Spinal cord (tissue), 10 donors: ENCODE results near the gene RMDN2. TPM values are rescaled to one million over a fixed set of nuclear protein-coding genes. Genes with fewer than 3 reads are reported as not detected.
A peak's percentile ranks its signal among the peaks of the same experiment; 100 is the strongest.

Experiments
- DNase-seq, 6 donors: peaks; one replicate each; pipeline versions ENCODE4 v3.0.0 to v3.0.0-alpha.2; 2013 to 2015; ENCODE audit warnings: low spot score in 6 of 6, low read depth in 4 of 6
- H3K27ac ChIP-seq: one replicate; pipeline ENCODE4 v1.5.1; 2013; ENCODE audit warnings: low read depth, low read length, control low read depth
- H3K27me3 ChIP-seq: one replicate; pipeline ENCODE4 v1.6.1; 2013; ENCODE audit warnings: low read length; ENCODE audit not compliant: control insufficient read depth, insufficient read depth
- H3K36me3 ChIP-seq: one replicate; pipeline ENCODE4 v1.6.1; 2013; ENCODE audit warnings: low read length; ENCODE audit not compliant: control insufficient read depth, insufficient read depth
- H3K4me1 ChIP-seq: one replicate; pipeline ENCODE4 v1.6.1; 2013; ENCODE audit warnings: low read length; ENCODE audit not compliant: control insufficient read depth, insufficient read depth
- H3K4me3 ChIP-seq: one replicate; pipeline ENCODE4 v1.5.1; 2013; ENCODE audit warnings: low read depth, low read length, control low read depth
- H3K9me3 ChIP-seq: one replicate; pipeline ENCODE4 v1.6.1; 2013; ENCODE audit warnings: low read length; ENCODE audit not compliant: control insufficient read depth, insufficient read depth
- WGBS: methylation state at CpG from one replicate; pipeline ENCODE4 v1.1.5; 2013; ENCODE audit warnings: missing lambda C conversion rate; ENCODE audit not compliant: insufficient coverage; 5-methylcytosine and 5-hydroxymethylcytosine counted together
- polyA plus RNA-seq, 2 donors: library from polyadenylated mRNA; unstranded; fragments of 120-200 nt; gene quantifications; one replicate each; pipeline ENCODE4 v1.2.1, GENCODE V29; 2013; ENCODE audit not compliant: insufficient read length in 2 of 2
- total RNA-seq, 2 donors: library from RNA; depleted of rRNA in 1 of 2; stranded (reverse); fragments of 120-200 nt in 1 of 2; fragments of >200 nt in 1 of 2; gene quantifications; one replicate each; pipeline versions ENCODE4 v1.2.3 to v1.2.4, GENCODE V29; 2013 to 2014
- donor health status: healthy.

The RMDN2 gene
- total and polyA plus RNA-seq, 4 donors: 5.4 to 16.7 (median 11.4) TPM

DNA sequence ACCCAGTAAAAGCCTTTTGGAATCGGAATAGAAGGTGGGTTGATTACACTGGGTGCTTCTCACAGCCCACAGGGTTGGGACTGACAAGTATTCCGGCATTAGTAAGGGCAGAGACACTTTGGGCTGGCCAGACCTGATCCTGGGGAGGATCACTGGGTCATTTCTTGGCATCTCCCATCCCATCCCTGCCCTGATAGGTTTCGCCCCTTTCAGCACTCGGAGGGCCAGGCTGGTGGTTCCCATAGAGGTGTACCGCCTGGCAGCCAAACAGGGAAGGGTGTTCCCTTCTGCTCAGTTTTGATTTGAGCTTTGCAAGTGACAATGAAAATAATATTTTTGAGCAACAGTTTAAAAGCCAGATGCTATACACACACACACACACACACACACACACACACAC lies 113.6 kb downstream of the RMDN2 start:
- Histone ChIP-seq H3K36me3 (no peaks in the 10 kb centered on the region), H3K27me3 (peaks cover 3% of the 10 kb centered on the region), H3K27ac (no peak overlapping the region), H3K4me1 (peaks cover 12% of the 10 kb centered on the region), H3K4me3 (peak overlapping the region; percentile 43), H3K9me3 (no peaks in the 10 kb centered on the region)
- DNase-seq: no peak
- WGBS: 80% methylated on average over 2 of the region's 5 CpGs

DNA sequence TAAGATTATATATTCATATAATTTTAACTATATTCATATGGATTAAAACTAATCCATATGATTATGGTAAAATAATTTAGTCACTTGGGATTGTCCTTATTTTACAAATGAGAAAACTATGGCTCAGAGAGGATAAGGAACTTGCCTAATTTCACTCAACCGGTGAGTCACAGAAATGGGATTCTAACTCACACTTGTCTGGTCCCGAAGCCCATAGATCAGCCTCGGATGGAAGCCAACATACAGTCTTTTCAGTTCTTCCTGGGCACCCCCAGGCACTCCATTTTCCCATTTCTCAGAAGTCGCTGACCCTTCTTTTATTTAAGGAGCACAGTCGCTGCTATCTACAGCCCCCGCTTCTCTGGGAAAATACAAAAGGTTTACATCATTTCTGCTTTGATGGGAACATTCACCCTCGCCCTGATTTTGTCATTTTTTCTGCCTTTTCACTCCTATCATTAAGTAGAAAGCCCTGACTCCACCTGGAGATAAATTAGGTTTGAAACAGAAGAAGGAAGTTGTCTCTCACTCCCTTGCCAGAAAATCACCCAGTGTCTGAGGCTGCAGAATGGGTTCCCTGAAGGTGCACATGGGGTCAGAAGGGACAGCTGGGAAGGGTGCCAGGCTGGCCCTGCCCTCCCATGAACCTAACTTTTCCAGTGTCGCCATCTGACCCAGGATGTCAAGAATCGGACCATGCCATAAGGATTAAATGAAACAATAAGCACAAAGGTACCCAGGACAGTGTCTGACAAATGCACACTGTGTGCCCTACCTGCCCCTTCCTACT lies 114.2 kb downstream of the RMDN2 start:
- H3K27me3 ChIP-seq: peaks cover 3% of the 10 kb centered on the region
- 50% methylated on average over 6 of the region's 9 CpGs for WGBS
- peak in 1 of 6 donors; percentile 8 for DNase-seq
- no peak overlapping the region for H3K4me3 ChIP-seq
- H3K4me1 ChIP-seq: peaks cover 12% of the 10 kb centered on the region
- no peaks in the 10 kb centered on the region for H3K36me3 ChIP-seq
- no peak overlapping the region for H3K27ac ChIP-seq
- H3K9me3 ChIP-seq: no peaks in the 10 kb centered on the region

DNA sequence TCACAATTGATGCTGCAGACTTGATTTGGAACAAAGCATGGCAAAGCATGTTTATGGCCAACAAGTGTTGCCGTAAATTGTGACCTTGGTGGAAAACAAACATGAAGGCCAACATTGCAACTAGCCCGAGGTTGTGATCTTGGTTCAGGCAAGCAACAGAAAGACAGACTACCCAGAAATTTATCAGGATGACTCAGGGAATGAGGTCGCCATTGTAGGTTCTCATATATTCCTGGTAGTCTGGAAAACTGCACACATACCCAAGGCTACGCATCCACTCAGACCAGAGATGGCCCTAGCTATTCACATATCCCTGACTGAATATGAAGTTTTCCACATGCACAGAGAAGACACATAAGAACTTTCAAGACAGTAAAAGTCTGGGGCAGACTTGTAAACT lies 120.7 kb downstream of the RMDN2 start:
- Histone ChIP-seq H3K27ac (no peak overlapping the region), H3K27me3 (no peaks in the 10 kb centered on the region), H3K9me3 (no peaks in the 10 kb centered on the region), H3K4me3 (no peak overlapping the region), H3K4me1 (no peaks in the 10 kb centered on the region), H3K36me3 (no peaks in the 10 kb centered on the region)
- 44% methylated on average over 2 of the region's 4 CpGs for WGBS
- DNase-seq: no peak

DNA sequence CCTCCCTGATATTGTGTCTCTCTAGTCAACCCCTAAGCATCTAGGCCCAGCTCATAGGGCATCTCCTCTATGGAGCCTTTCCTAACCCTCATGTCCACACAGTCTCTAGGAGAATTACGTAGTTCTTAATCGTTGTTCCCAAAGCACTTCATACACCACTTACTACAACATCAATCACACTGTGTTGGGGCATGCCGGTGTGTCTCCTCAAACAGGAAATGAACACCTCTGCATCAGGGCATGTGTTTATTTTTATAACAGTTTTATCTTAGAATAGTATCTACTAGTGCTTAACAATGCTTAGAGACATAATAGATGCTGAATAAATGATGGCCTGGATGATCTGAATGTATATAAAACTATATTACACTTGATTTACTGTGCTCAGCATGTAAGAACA lies 131.1 kb downstream of the RMDN2 start:
- Histone ChIP-seq H3K4me3 (no peak overlapping the region), H3K9me3 (no peaks in the 10 kb centered on the region), H3K27ac (no peak overlapping the region), H3K4me1 (no peaks in the 10 kb centered on the region), H3K36me3 (no peaks in the 10 kb centered on the region), H3K27me3 (no peaks in the 10 kb centered on the region)
- 90% methylated on average over 2 of the region's 3 CpGs for WGBS
- no peak for DNase-seq

DNA sequence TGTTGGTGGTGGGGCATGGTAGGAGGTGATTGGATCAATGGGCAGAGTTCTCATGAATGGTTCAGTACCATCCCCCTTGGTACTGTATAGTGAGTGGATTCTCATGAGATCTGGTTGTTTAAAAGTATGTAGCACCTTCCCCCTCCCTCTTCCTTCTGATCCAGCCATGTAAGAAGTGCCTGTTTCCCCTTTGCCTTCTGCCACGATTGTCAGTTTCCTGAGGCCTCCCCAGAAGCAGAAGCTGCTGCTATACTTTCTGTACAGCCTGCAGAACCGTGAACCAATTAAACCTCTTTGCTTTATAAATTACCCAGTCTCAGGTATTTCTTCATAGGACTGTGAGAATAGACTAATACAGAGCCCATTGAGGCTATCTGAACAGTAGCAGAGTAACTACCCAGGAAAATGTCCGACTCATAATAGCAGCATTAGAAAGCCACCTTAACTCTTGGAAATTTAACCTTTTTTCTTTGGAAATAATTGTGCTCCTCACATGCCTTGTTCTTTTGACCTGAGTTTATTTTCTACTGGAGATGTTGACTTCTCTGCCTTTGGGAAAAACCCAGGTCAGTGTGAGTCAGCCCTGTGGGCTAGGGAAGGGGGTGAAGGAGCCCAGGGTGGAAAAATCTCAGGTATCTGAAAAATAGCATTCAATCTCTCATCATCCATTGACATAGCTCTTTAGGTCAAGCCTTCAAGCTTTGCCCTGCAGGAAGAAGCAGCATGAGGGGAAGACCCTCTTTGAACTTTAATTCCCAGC lies 132.7 kb downstream of the RMDN2 start:
- WGBS: 100% methylated on average over 2 of the region's 3 CpGs
- Histone ChIP-seq H3K36me3 (no peaks in the 10 kb centered on the region), H3K4me1 (no peaks in the 10 kb centered on the region), H3K4me3 (no peak overlapping the region), H3K27ac (no peak overlapping the region), H3K27me3 (no peaks in the 10 kb centered on the region), H3K9me3 (no peaks in the 10 kb centered on the region)
- DNase-seq: no peak

DNA sequence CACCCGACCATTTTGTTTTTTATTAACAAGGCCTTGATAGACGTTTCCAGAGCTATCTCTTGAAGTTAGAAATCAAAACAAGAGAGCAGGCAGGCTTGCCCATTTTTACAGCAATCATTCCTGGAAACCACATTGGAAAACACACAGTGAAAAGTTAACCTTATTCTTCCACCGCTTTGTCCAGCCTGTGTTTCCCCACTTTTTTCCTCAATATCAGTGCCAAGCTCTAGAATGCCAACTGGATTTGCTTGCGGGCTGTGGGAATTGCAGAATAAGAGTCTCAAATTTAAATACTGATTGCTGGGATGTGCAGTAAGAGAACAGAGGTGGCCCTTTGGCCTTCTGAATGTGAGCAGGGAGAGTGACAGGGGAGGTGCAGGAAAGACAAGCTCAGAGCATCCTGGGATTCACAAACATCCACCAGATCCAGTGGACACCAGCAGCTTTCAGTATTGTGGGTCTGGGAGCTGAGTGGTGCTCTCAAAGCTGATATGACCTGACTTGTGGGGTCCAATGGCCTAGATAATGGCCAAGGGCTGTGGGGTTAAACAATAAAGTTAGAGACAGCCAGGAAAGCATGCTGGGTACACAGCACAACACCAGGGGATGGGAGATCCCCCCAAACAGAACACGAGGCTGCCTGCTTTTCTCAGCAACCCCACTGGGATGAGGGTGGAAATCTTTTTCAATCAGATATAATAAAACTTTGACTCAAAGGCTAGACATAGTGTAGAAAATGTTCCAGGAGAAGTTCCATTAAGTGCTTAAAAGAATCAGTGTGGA lies 135.3 kb downstream of the RMDN2 start:
- WGBS: 93% methylated on average over 3 of the region's 5 CpGs
- no peaks in the 10 kb centered on the region for H3K9me3 ChIP-seq
- no peak overlapping the region for H3K4me3 ChIP-seq
- H3K36me3 ChIP-seq: no peaks in the 10 kb centered on the region
- no peak for DNase-seq
- no peaks in the 10 kb centered on the region for H3K27me3 ChIP-seq
- H3K27ac ChIP-seq: no peak overlapping the region
- no peaks in the 10 kb centered on the region for H3K4me1 ChIP-seq

DNA sequence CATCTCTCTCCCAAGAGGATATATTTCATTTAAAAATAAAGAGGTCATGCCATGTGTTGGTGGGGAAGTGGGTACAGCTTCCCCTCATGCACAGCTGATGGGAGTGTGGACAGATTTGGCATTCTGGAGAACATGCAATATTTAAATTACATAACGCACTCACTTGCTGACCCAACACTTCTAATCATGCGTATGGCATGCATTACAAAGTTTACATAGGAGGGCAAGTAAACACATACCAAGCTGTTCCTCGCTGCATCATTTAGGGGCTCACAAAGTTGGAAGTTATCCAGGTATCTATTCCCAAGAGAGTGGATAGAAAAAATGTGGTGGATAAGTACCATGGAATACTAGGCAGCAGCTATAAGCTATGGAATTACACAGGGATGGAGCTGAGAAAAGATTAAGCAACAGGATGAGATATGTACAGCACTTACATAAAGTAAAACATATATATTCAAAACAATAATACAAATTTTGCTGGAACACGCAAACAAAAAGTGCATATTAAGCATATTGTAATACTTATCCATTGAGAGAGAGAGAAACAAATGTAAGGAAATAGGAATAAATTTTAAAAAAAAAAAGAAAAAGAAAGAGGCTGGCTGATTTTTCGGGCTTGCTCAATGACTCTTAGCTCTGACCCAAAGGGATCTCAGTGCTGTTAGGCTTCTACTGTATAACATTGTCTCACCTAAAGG lies 139.9 kb downstream of the RMDN2 start:
- 95% methylated on average over 2 of the region's 5 CpGs for WGBS
- no peaks in the 10 kb centered on the region for H3K27me3 ChIP-seq
- no peaks in the 10 kb centered on the region for H3K36me3 ChIP-seq
- H3K27ac ChIP-seq: no peak overlapping the region
- H3K4me3 ChIP-seq: no peak overlapping the region
- H3K9me3 ChIP-seq: no peaks in the 10 kb centered on the region
- DNase-seq: no peak
- no peaks in the 10 kb centered on the region for H3K4me1 ChIP-seq

DNA sequence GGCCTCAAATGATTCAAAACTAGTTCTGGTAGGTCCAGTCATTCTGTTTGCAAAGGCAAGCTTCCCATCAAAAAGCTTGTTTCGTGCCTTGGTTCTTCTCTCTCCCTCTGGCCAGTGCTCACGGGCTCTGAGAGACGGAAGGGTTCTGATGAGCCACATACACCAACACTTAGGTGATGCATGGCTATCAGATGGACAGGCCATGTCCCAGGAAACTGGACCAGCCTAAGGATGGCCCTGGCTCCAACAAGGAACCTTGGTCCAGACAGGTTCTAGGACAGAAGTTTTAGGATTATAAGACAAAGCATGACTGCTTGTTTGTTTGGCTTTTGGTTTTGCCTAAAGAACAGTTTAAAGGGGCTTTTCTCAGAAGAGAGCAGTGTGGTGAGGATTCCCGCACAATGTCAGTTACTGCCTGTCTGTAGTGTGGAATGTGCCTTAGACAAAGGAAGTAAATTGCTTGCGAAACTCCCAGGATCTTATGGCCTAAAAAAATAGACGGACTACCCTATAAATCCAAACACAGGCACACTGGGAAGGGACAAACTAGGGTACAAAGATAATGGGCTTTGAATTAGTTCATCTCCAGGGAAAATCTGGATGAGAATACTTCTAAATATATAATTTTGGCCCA lies 140.5 kb downstream of the RMDN2 start:
- H3K9me3 ChIP-seq: no peaks in the 10 kb centered on the region
- no peaks in the 10 kb centered on the region for H3K4me1 ChIP-seq
- H3K36me3 ChIP-seq: no peaks in the 10 kb centered on the region
- no peaks in the 10 kb centered on the region for H3K27me3 ChIP-seq
- H3K4me3 ChIP-seq: no peak overlapping the region
- no peak for DNase-seq
- 82% methylated on average over 4 of the region's 6 CpGs for WGBS
- peak overlapping the region; percentile 36 for H3K27ac ChIP-seq
